Astrocyte of the spinal cord (primary cell): ENCODE data around the gene MPC1L.

Experiments used
- DNase-seq: peaks from one replicate; pipeline ENCODE4 v3.0.0; 2011; ENCODE audit warnings: low read depth, low spot score
- H3K4me3 ChIP-seq: 2 replicates; pipeline ENCODE4 v1.5.1; 2011; ENCODE audit warnings: low read depth, mild to moderate bottlenecking, low read length, moderate library complexity
- in situ Hi-C: cut with HindIII; loops from 2 replicates; pipeline ENCODE4 v1.10.0; 2017; ENCODE audit warnings: low sequenced_read_pairs
- TF ChIP-seq, protein P1 (sequence below): IDR thresholded peaks from 2 replicates; pipeline ENCODE4 v1.5.1; 2012; ENCODE audit warnings: low read depth, mild to moderate bottlenecking, low read length, inconsistent platforms

The MPC1L gene

DNA sequence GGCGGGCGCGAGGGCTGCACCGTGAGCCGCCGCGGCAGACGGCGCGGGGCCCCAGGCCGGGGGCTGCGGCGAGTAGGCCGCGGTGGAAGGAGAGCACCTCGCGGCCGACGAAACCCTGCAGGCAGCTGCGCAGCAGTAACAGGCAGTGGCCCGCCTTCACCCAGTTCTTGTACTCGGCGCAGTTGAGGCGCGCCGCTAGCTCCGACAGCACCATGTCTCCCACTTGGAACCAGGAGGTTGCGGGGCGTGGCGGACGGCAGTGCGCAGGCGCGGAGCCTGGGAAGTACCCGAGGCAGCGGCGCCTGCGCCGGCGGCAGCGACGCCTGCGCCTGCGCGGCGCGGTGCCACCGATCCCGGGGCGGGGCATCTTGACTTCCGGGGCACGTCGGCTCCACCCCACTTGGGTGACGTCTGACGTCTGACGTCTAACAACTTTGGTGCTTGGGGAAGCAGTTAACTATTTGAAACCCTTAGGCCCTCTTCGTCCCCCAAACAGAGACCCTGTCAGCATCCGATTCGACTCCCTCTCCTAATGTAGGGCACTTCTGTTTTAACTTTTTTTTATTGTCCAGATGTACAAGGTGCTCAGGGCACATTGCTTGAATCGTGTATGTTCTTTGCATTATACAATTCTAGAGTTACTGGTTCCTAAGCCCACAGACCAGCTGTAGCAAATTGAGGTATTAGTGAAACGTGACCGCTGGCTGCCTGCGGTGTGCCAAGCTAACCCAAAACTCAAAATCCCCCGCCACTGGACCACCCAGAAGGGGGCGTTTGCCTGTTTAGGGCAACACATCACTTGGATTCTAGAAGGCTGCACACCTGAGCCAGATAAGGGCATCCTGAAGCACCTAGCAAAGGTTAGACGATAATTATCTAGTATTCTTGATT lies 24.3 kb downstream of the MPC1L start, which contains the start of gene CXorf38:
CXorf38 (minus strand) TSS at position 255 of the 891 bp plus-strand sequence; CDS start at position 214, 41 bp downstream.
- DNase-seq, result peak; percentile 92

DNA sequence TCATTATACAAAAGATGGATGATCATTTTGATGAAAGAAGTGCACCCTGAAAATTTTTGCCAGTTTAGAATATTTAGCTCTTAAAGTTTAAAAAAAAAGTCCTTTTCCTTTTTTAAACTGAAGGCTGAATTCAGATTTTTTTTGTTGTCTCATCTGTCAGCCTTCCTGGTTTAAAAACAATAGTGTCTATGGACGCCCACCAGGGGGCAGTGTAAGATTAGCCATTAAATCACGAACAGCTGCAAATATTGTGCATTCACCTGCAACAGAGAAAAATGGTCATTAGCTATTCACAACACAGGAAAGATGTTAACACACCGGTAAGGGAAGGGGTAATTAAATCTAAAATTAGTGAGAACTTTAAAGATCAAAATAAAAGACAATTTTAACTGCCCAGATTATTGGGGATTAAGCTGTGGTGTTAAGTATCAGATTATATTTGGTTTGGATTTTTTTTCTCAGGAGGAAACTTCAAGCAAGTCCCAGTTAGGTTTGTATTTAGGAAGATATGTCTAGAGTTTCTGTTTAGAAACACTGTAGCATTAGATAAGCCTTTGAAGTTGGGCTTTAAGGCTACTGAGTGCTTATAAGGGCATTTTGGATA lies 28.5 kb downstream of the MPC1L start:
- H3K4me3 ChIP-seq, result no peak overlapping the region
- TF ChIP-seq, protein P1, sequence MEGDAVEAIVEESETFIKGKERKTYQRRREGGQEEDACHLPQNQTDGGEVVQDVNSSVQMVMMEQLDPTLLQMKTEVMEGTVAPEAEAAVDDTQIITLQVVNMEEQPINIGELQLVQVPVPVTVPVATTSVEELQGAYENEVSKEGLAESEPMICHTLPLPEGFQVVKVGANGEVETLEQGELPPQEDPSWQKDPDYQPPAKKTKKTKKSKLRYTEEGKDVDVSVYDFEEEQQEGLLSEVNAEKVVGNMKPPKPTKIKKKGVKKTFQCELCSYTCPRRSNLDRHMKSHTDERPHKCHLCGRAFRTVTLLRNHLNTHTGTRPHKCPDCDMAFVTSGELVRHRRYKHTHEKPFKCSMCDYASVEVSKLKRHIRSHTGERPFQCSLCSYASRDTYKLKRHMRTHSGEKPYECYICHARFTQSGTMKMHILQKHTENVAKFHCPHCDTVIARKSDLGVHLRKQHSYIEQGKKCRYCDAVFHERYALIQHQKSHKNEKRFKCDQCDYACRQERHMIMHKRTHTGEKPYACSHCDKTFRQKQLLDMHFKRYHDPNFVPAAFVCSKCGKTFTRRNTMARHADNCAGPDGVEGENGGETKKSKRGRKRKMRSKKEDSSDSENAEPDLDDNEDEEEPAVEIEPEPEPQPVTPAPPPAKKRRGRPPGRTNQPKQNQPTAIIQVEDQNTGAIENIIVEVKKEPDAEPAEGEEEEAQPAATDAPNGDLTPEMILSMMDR, result peak; percentile 62
- in situ Hi-C loops, result loop anchor here (25.0 kb wide), 1 partner anchor 461 kb away; no protein-coding TSS in a partner anchor
- DNase-seq, result peak; percentile 72

More for the DNA sequence above, 24.3 kb downstream of the MPC1L start, which contains the start of gene CXorf38:
- TF ChIP-seq, protein P1, result no peak
- in situ Hi-C loops, result no loop called here
- peak within 1 kb of the TSS; percentile 75 for H3K4me3 ChIP-seq

DNA sequence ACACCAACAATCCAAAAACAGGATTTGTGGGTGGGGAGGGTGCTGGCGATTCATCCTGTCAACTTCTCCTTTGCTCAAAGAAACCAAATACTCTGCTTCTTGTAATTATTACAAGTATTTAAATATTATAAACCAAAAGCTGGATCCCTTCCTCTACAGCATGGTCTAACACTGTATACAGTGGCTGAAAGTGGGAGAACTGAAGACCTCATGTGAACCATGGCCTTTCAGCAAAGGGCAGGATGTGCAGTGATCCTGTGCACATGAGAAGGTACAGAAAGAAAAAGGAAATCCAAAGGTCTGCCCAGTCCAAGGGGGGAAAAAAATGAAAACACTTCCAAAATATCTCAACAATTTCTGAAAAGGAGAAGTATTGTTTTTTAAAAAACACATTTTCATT lies 29.4 kb downstream of the MPC1L start:
- no peak for DNase-seq
- in situ Hi-C loops, result loop anchor here (25.0 kb wide), 1 partner anchor 460 kb away; no protein-coding TSS in a partner anchor
- H3K4me3 ChIP-seq, result no peak overlapping the region
- TF ChIP-seq, protein P1, result no peak

DNA sequence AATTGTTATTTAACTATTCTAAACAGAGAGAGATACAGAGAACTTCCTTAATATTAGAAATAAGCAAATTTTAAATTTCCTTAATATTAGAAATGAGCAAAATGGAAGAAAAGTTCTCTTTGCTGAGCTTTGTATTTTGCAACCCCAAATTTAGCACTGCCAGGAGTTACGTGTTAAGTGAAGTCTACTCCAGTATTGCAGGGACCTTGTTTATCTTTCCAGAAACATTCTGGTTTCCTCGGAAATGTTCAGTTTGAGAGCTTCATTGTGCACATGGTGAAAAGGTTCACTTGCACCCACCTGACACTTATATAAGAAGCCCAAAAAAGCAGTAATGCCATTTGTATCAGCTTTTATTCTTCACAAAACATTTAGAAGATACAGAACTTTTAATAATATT lies 30.3 kb downstream of the MPC1L start:
- DNase-seq, result no peak
- TF ChIP-seq, protein P1, result no peak
- H3K4me3 ChIP-seq, result no peak overlapping the region
- in situ Hi-C loops, result loop anchor here (25.0 kb wide), 1 partner anchor 459 kb away; no protein-coding TSS in a partner anchor

DNA sequence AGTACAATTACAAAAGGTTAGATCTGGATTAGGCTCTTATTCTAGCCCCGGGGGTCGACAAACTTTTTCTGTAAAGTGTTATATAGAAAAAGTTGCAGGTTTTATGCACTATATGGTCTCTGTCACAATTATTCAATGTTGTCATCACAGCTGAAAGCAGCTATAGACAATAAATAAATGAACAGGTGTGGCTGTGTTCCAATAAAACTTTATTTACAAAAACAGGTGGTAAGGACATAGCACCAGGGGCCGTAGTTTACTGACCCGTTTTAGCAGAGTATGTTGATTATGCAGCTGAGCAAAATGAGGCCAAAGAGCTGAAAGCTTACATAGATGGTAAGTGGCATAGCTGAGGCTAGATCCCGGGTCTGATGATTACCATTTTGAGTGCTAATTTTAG lies 37.2 kb downstream of the MPC1L start:
- TF ChIP-seq, protein P1, result no peak
- no peak for DNase-seq
- in situ Hi-C loops, result loop anchor here (25.0 kb wide), 1 partner anchor 452 kb away; no protein-coding TSS in a partner anchor
- no peak overlapping the region for H3K4me3 ChIP-seq

DNA sequence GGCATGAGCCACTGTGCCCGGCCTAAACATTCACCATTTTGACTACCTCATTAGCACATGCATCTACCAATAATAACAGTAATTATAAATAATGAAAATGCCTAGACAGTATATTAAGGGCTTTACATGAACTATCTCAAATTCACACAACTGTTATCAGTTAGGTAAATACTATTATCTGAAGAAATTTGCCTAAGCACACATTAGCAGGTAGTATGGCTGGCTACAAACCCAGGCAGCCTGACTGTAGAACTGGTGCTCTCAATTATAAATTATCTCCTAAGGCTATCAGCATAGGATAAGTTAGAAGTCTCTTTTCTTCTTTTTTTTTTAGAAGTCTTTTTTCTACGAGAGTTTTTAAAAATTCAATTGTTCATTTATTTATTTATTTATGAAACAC lies 38.3 kb downstream of the MPC1L start:
- TF ChIP-seq, protein P1, result no peak
- H3K4me3 ChIP-seq, result no peak overlapping the region
- DNase-seq, result no peak
- in situ Hi-C loops, result loop anchor here (25.0 kb wide), 1 partner anchor 451 kb away; no protein-coding TSS in a partner anchor
